ENCODE results near the gene OR4K13.

Gene OR4K13

DNA sequence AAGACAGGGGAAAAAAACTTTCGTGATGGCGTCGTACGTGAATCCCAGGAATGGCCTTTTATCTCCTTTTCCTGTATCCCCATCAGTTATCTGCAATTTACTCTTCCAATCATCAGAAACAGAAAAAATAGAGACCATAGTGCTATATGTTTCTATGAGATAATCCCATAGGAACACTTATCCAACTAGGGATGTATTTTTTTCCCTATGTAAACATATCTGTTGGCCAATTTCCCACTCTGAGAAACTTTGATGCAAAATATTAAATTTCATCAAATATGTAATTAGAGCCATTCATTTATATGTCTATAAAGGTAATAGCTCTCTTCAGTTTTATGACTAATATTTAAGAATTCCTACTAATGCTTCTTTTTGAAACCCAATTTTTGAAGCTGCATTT lies at the start of gene OR4K13:
TSS of gene OR4K13 (minus strand) at position 101 of the 400 bp plus-strand sequence. CDS start 1,280 bp downstream, outside the sequence.
- no peak for DNase-seq (ENCODE audit: low read depth, low spot score)

GRCh38 chr14:20059745-20060144 lies 23.9 kb upstream of the OR4K13 start, which contains the start of gene OR4L1:
OR4L1 (plus strand) TSS chr14:20060045; CDS start chr14:20060045, 0 bp downstream.
- DNase-seq (ENCODE audit: low read depth, low spot score) = no peak

GRCh38 chr14:20048202-20048601 lies 12.4 kb upstream of the OR4K13 start:
- DNase-seq (ENCODE audit: low read depth, low spot score) = no peak

GRCh38 chr14:20044243-20044642 lies 8.4 kb upstream of the OR4K13 start:
- DNase-seq (ENCODE audit: low read depth, low spot score) = no peak

DNA sequence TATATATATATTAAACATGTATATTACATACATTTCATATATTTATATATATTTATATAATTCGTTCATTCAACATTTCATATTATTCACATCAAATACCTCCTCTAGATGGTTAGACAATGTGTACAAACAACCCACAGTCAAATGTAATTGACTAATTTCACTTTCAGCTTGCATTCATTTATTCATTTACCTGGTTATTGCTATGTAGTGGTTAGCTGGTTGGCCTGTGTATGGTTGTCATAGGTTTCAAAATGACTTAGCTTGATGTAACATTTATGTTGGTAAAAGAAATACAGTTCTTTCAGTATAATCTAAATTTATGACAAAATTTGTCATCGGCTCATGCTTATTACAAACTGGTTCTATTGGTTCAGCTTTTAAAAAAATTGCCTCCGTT lies 389 bp downstream of the OR4K13 start:
- no peak for DNase-seq (ENCODE audit: low read depth, low spot score)

- no peak for DNase-seq (ENCODE audit: low read depth, low spot score)
These were observed 4.8 kb downstream of the OR4K13 start for GRCh38 chr14:20031058-20031457.

GRCh38 chr14:20019257-20019865 lies 16.5 kb downstream of the OR4K13 start, which contains the start of gene OR4K14:
OR4K14 (minus strand) TSS chr14:20019307; CDS start chr14:20015193, 4,114 bp downstream.
- no peak for DNase-seq (ENCODE audit: low read depth, low spot score)

DNA sequence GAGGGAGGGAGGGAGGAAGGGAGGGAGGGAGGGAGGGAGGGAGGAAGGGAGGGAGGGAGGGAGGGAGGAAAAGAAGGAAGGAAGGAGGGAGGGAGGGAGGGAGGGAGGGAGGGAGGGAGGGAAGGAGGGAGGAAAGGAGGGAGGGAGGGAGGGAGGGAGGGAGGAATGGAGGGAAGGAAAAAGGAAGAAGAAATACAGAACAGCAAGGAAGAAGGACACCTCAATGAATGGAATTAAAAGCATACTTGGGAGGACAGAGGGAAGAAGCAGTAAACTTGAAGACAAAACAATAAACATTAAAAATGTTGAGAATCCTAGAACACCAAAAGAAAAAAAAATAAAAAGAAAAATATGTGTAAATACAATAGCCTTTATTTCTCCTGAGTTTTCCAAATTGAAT lies 27.7 kb downstream of the OR4K13 start:
- DNase-seq (ENCODE audit: low read depth, low spot score) = no peak

DNA sequence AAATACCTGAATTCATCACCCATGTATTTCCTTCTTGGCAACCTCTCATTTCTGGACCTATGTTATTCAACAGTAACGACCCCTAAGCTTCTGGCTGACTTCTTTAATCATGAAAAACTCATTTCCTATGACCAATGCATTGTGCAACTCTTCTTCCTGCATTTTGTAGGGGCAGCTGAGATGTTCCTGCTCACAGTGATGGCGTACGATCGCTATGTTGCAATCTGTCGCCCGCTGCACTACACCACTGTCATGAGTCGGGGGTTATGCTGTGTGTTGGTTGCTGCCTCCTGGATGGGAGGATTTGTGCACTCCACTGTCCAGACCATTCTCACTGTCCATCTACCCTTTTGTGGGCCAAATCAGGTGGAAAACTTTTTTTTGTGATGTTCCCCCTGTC lies 33.5 kb downstream of the OR4K13 start:
- DNase-seq (ENCODE audit: low read depth, low spot score) = no peak

DNA sequence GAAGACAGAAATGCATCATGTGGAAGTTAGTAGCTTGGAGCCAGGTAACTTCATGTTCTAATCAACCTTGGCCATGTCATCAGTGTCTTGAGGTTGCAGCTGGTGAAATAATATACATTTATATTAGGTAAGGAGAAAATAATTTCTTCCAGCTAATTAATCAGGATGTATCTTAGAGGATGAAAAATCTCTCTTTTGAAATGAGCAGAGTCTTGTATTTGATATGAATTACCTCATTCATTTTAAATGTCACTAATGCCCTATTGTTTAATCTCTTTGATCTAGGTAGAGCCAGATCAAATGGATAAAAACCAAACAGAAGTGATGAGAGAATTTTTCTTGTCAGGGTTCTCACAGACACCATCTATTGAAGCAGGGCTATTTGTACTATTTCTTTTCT lies 34.0 kb downstream of the OR4K13 start, which contains the start of gene OR4Q2:
TSS of gene OR4Q2 (plus strand) at position 301 of the 400 bp plus-strand sequence.
- DNase-seq (ENCODE audit: low read depth, low spot score) = no peak

- DNase-seq (ENCODE audit: low read depth, low spot score) = no peak
These were observed 42.4 kb downstream of the OR4K13 start for GRCh38 chr14:19993438-19993837.

Data from activated naive CD8-positive, alpha-beta T cell treated with anti-CD3 and anti-CD28 coated beads, Interleukin-2, amount 50 U/mL, for 16 hours (primary cell).